Central memory CD8-positive, alpha-beta T cell (primary cell): ENCODE results near the gene STK24.

Experiments used
- ATAC-seq: fragments of 150-1000 bp; cut with Tn5 transposase; replicated peaks from 2 replicates; pipeline ENCODE4 v1.10.0; 2022; ENCODE audit warnings: mild to moderate bottlenecking, moderate FRiP score, moderate number of reproducible peaks; ENCODE audit not compliant: poor library complexity, severe bottlenecking; ENCODE audit errors: extremely low read depth
- DNase-seq, 2 donors: peaks; one replicate each; pipeline ENCODE4 v3.0.0; 2021; ENCODE audit warnings: low spot score in 2 of 2
- H3K27ac Mint-ChIP-seq: one replicate; pipeline ENCODE4 v1.8.0; 2022; ENCODE audit warnings: low read depth, mild to moderate bottlenecking, moderate library complexity, mixed read lengths
- H3K27me3 Mint-ChIP-seq: one replicate; pipeline ENCODE4 v1.8.0; 2022; ENCODE audit warnings: mixed read lengths
- H3K36me3 Mint-ChIP-seq: one replicate; pipeline ENCODE4 v1.8.0; 2022; ENCODE audit warnings: mild to moderate bottlenecking, moderate library complexity, mixed read lengths; ENCODE audit not compliant: insufficient read depth
- H3K4me1 Mint-ChIP-seq: one replicate; pipeline ENCODE4 v1.8.0; 2022; ENCODE audit warnings: mixed read lengths
- H3K4me3 Mint-ChIP-seq: one replicate; pipeline ENCODE4 v1.8.0; 2022; ENCODE audit warnings: mild to moderate bottlenecking, moderate library complexity, mixed read lengths
- H3K9me3 Mint-ChIP-seq: one replicate; pipeline ENCODE4 v1.8.0; 2022; ENCODE audit warnings: mixed read lengths

The STK24 gene

DNA sequence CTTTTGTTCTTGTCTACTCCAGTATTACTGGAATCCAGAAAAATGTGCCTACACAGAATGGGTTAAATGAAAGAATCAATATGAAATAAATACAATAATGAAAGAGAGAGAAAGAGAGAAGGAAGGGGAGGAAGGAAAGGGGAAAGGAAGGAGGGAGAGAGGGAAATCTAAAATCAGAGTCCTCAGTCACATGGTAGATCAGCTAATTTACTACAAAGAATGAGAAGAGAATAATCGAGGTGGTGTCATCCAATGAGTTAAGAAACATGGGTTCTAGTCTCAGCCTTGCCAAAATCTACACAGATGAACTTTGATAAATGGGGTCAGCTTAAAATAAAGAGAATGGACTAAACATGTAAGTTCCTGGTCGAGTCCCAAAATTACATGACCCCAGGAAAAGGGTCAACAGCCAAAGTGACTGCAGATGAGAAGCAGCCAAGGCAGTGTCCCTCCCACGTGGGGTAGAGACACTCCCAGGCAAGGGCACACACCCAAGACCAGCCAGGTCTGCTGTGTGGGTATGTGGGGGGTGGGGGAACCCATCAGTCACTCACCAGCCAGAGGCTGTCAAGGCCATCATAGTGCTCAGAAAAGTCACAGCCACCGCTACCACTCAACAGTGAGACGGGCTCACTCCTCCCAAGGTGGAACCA is 103.6 kb downstream of the STK24 start:
- Mint-ChIP-seq H3K4me1 (peaks cover 61% of the 10 kb centered on the region), H3K9me3 (no peaks in the 10 kb centered on the region), H3K36me3 (peaks cover 23% of the 10 kb centered on the region), H3K27ac (peak overlapping the region; percentile 96), H3K4me3 (no peak overlapping the region), H3K27me3 (no peaks in the 10 kb centered on the region)
- ATAC-seq, result no peak
- DNase-seq, result no peak

DNA sequence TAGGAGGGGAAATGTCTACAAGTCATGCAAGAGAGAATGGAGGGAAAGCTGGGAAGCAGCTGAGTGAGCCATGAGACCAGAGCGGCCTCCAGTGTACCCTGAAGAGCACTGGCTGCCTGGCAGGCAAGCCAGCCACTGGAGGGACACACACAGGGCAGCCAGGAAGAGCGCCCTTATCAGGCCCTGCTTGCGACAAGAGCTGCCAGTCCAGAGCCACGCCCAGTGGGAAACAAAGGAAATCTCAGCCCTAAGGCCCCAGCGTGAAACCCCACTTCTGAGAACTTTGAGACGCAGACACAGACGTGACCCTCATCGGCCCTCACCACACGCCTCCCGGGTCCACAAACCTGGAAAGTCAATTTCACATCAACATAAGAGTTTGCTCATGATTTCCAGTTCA is 105.0 kb downstream of the STK24 start:
- H3K4me1 Mint-ChIP-seq, result peaks cover 58% of the 10 kb centered on the region
- H3K4me3 Mint-ChIP-seq, result no peak overlapping the region
- no peak overlapping the region for H3K27ac Mint-ChIP-seq
- H3K36me3 Mint-ChIP-seq, result peaks cover 24% of the 10 kb centered on the region
- no peak for ATAC-seq
- no peaks in the 10 kb centered on the region for H3K27me3 Mint-ChIP-seq
- DNase-seq, result no peak
- no peaks in the 10 kb centered on the region for H3K9me3 Mint-ChIP-seq

DNA sequence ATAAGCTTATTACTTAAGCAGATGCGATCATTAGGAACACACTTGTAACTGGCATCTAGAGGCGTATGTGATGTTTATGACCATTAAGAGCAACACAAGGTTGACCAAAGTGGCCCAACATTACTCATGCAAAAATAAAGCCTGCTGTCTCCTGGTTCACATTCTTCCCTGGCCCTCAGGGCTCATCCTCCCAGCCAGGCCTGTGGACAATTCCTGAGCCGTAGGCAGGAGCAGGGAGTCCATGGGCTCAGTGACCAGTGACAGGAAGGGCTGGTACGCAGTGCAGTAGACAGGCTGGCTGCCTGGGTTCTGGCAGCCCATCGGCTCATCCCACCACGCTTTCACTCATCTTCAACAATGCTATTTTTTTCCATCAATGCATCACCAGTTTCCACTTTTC is 106.0 kb downstream of the STK24 start:
- no peak overlapping the region for H3K27ac Mint-ChIP-seq
- DNase-seq (no peak), ATAC-seq (no peak)
- H3K4me1 Mint-ChIP-seq, result peaks cover 48% of the 10 kb centered on the region
- H3K27me3 Mint-ChIP-seq, result no peaks in the 10 kb centered on the region
- H3K4me3 Mint-ChIP-seq, result no peak overlapping the region
- no peaks in the 10 kb centered on the region for H3K9me3 Mint-ChIP-seq
- H3K36me3 Mint-ChIP-seq, result peaks cover 21% of the 10 kb centered on the region

DNA sequence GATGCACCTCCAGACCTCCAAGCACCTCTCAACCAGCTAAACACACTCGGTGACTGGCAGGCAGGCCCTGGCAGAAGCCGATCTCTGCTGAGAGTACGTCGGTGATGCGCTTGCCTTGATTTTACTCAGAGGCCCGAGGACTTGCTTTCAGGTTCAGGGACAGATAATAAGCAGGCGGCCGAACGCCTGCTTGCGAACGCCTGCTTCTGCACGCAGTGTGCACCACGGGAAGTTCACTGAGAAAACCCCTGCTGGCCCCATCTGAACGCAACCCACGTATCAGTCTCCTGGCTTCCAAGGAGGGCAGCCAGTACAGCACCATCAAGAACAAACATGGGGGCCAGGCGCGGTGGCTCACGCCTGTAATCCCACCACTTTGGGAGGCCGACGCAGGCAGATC is 108.0 kb downstream of the STK24 start:
- Mint-ChIP-seq H3K36me3 (peaks cover 29% of the 10 kb centered on the region), H3K9me3 (no peaks in the 10 kb centered on the region), H3K27me3 (no peaks in the 10 kb centered on the region), H3K27ac (peak overlapping the region; percentile 9), H3K4me3 (no peak overlapping the region), H3K4me1 (peaks cover 43% of the 10 kb centered on the region)
- ATAC-seq (no peak), DNase-seq (no peak)

DNA sequence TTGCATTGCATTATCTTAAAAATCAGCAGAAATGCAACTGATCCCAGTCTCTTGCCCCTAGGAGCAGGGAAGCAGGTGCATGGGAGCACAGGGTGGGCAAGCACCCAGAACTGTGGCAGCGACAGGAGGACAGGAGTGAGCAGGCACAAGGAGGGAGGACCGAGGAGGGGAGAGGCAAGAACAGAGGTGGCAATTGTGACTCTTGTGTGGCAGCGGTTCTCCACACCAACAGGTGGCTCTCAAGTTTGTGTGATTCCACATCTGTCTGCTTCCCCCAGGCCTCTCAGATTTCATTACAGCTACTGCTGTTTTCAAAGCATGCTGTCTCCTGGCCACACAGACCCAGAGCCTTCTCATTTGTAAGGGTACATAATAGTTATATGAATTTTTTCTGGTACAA is 108.5 kb downstream of the STK24 start:
- ATAC-seq, result no peak
- peaks cover 43% of the 10 kb centered on the region for H3K4me1 Mint-ChIP-seq
- no peaks in the 10 kb centered on the region for H3K9me3 Mint-ChIP-seq
- peaks cover 33% of the 10 kb centered on the region for H3K36me3 Mint-ChIP-seq
- peak overlapping the region; percentile 9 for H3K27ac Mint-ChIP-seq
- H3K4me3 Mint-ChIP-seq, result no peak overlapping the region
- H3K27me3 Mint-ChIP-seq, result no peaks in the 10 kb centered on the region
- no peak for DNase-seq

DNA sequence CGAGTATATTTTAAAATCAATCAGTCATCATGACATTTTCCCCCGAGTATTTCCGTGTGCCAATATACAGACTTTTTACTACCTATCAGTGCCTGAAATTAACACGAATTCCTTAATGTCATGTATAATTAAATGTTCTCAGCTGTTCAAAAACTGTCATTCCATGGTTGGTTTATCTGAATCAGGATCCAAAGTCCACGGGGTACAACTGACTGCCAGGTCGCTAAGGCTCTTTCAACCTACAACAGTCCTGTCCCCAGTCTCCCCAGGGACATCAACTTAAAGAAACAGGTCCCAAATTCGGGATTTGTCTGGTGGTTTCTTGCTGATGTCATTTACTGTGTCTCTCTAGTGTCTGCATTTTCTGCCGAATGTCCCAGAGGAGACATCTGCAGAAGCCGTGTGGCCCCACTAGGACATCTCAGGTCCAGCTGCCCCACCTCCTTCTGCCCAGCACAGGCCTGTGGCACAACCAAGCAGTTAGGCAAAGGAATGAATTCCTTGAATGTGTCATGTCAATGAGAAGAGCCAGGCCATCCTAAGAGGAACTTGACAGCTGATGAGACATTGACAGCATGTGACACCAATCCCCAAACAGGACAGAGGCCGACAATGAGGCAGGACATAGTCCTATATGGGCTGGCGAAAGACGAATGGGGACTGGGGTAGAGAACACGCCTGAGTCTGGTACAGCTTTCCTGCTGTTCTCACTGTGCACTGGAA is 109.5 kb downstream of the STK24 start:
- Mint-ChIP-seq H3K4me1 (peaks cover 44% of the 10 kb centered on the region), H3K36me3 (peaks cover 41% of the 10 kb centered on the region), H3K27ac (no peak overlapping the region), H3K27me3 (no peaks in the 10 kb centered on the region), H3K4me3 (no peak overlapping the region), H3K9me3 (no peaks in the 10 kb centered on the region)
- ATAC-seq (no peak), DNase-seq (no peak)

DNA sequence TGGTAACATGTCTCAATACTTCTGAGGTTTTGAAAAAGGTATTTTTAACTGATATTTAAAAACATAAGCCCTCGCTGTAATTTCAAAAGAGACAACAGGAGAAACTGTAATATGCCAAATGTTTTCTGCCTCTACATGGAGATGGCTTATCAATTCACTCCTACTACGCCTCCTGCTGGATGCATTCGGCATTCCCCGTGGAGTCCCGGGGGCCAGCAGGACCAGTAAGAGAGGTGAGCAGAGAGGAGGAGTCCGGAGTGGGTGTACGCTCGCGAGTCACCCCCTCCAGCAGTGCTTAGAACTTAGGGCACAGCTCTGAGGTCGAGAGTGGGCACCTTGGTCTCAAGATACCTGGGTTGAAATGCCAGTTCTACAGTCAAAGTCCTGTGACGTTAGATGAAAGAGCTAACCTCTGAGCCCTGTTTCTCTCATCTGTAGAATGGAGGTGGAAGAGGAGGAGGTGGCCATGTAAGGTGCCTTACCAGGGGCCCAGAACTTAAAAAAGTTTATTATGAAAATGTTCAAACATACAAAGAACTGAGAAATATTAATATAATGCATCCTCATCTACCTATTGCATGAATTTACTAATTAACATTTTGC is 110.2 kb downstream of the STK24 start:
- peaks cover 41% of the 10 kb centered on the region for H3K4me1 Mint-ChIP-seq
- no peaks in the 10 kb centered on the region for H3K27me3 Mint-ChIP-seq
- DNase-seq (no peak), ATAC-seq (no peak)
- H3K9me3 Mint-ChIP-seq, result no peaks in the 10 kb centered on the region
- H3K4me3 Mint-ChIP-seq, result no peak overlapping the region
- H3K27ac Mint-ChIP-seq, result no peak overlapping the region
- peaks cover 44% of the 10 kb centered on the region for H3K36me3 Mint-ChIP-seq

GRCh38 chr13:98462946-98463345 is 114.0 kb downstream of the STK24 start:
- H3K4me3 Mint-ChIP-seq, result no peak overlapping the region
- DNase-seq (no peak), ATAC-seq (no peak)
- H3K36me3 Mint-ChIP-seq, result peaks cover 51% of the 10 kb centered on the region
- H3K27ac Mint-ChIP-seq, result peak overlapping the region; percentile 77
- peaks cover 24% of the 10 kb centered on the region for H3K4me1 Mint-ChIP-seq
- H3K27me3 Mint-ChIP-seq, result no peaks in the 10 kb centered on the region
- no peaks in the 10 kb centered on the region for H3K9me3 Mint-ChIP-seq

GRCh38 chr13:98462241-98462882 is 114.5 kb downstream of the STK24 start:
- no peak for DNase-seq
- H3K4me1 Mint-ChIP-seq, result peaks cover 20% of the 10 kb centered on the region
- no peak overlapping the region for H3K4me3 Mint-ChIP-seq
- H3K27ac Mint-ChIP-seq, result peak overlapping the region; percentile 77
- no peaks in the 10 kb centered on the region for H3K9me3 Mint-ChIP-seq
- ATAC-seq, result no peak
- H3K27me3 Mint-ChIP-seq, result no peaks in the 10 kb centered on the region
- H3K36me3 Mint-ChIP-seq, result peaks cover 55% of the 10 kb centered on the region

DNA sequence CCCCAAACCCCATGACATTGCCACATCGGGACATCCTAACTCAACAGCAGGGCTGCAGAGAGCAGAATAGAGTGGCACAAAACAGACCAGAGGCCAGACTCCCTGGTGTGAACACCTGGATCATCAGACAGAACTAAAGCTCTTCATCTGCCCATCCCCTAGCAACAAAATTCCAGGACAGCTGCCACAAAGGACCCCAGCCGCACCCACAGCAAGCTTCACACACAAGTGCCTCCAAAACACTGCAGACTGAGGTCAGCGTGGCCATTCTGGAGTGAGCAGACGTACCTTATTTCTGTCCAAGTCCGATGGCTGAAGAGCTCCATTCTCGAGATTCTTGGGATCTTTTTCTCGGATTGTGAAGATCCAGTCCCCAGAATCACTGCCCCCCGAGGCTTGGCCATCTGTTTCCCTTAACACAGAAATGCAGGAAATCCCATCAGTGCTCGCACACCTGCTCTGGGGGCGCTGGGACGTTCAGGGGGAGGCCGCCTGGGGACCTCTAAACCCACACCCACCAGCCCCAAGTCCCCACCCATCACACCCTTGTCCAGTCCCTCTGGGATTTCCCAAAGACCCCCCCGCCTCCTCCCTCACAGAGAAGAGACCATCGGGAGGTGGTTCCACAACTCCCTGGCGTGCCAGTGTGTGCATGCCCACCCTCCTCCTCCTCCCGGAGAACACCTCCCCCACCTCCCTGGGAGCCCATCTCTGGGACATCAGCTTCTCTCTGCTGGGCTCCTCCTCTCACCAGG is 115.2 kb downstream of the STK24 start:
- peak overlapping the region; percentile 77 for H3K27ac Mint-ChIP-seq
- ATAC-seq (no peak), DNase-seq (no peak)
- peaks cover 54% of the 10 kb centered on the region for H3K36me3 Mint-ChIP-seq
- H3K4me3 Mint-ChIP-seq, result no peak overlapping the region
- peaks cover 17% of the 10 kb centered on the region for H3K4me1 Mint-ChIP-seq
- no peaks in the 10 kb centered on the region for H3K9me3 Mint-ChIP-seq
- H3K27me3 Mint-ChIP-seq, result no peaks in the 10 kb centered on the region

DNA sequence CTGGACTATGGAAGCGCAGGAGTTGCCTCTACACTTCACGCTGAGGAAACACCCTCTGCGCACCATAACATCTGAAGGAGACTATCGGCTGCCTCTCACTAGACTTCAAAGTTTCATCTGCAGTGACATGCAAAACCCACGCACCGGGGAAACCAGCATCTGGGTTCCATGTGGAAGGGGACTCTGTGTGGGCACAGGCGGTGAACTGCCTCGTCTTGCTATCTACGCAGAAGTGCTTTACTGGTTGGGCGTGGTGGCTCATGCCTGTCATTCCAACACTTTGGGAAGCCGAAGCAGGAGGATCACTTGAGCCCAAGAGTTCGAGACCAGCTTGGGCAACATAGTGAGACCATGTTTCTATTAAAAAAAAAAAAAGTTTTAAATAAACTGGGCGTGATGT is 116.4 kb downstream of the STK24 start:
- no peak for ATAC-seq
- H3K27me3 Mint-ChIP-seq, result no peaks in the 10 kb centered on the region
- peak overlapping the region; percentile 73 for H3K27ac Mint-ChIP-seq
- no peaks in the 10 kb centered on the region for H3K9me3 Mint-ChIP-seq
- no peak overlapping the region for H3K4me3 Mint-ChIP-seq
- DNase-seq, result no peak
- peaks cover 17% of the 10 kb centered on the region for H3K4me1 Mint-ChIP-seq
- H3K36me3 Mint-ChIP-seq, result peaks cover 54% of the 10 kb centered on the region

GRCh38 chr13:98459721-98460370 is 117.1 kb downstream of the STK24 start:
- ATAC-seq (no peak), DNase-seq (no peak)
- Mint-ChIP-seq H3K27ac (no peak overlapping the region), H3K36me3 (peaks cover 54% of the 10 kb centered on the region), H3K4me1 (peaks cover 17% of the 10 kb centered on the region), H3K27me3 (no peaks in the 10 kb centered on the region), H3K9me3 (no peaks in the 10 kb centered on the region), H3K4me3 (no peak overlapping the region)
